IPS-NIHi7 (cell line): Measurements from ENCODE around the gene CRAMP1.
"Not testable (repeated sequence)": the region's sequence is repeated elsewhere in the genome, so short reads cannot be mapped to it uniquely, and the experiment has no call there.

Source experiments
- DNase-seq: peaks from one replicate; pipeline ENCODE4 v3.0.0; 2012; ENCODE audit warnings: mixed read lengths; ENCODE audit errors: extremely low spot score

CRAMP1 gene

GRCh38 chr16:1708768-1709180, 96.6 kb downstream of the CRAMP1 start:
- no peak for DNase-seq

GRCh38 chr16:1709356-1709755, 97.2 kb downstream of the CRAMP1 start:
- DNase-seq: no peak

GRCh38 chr16:1710811-1711507, 98.8 kb downstream of the CRAMP1 start:
- no peak for DNase-seq

GRCh38 chr16:1712791-1713261, 100.7 kb downstream of the CRAMP1 start:
- DNase-seq: no peak

- DNase-seq: no peak
Measured at GRCh38 chr16:1713331-1713730, 101.2 kb downstream of the CRAMP1 start.

GRCh38 chr16:1713933-1714332, 101.8 kb downstream of the CRAMP1 start:
- DNase-seq: no peak

- DNase-seq: no peak
Measured at GRCh38 chr16:1715220-1715619, 103.1 kb downstream of the CRAMP1 start.

- DNase-seq: not testable (repeated sequence)
Measured at GRCh38 chr16:1718236-1718635, 106.1 kb downstream of the CRAMP1 start.

- DNase-seq: not testable (repeated sequence)
Measured at GRCh38 chr16:1719559-1720229, 107.5 kb downstream of the CRAMP1 start.

GRCh38 chr16:1721372-1721771, 109.2 kb downstream of the CRAMP1 start:
- no peak for DNase-seq

GRCh38 chr16:1723450-1724147, 111.4 kb downstream of the CRAMP1 start:
- DNase-seq: peak; percentile 78

- no peak for DNase-seq
Measured at GRCh38 chr16:1724491-1724890, 112.3 kb downstream of the CRAMP1 start.

GRCh38 chr16:1726661-1727502, 114.7 kb downstream of the CRAMP1 start:
- DNase-seq: no peak
